ENCODE data around the gene ZNF441. TPM values are rescaled to one million over a fixed set of nuclear protein-coding genes. Genes with fewer than 3 reads are reported as not detected.
"Not testable (repeated sequence)": the region's sequence is repeated elsewhere in the genome, so short reads cannot be mapped to it uniquely, and the experiment has no call there.

Gene ZNF441
- total and polyA plus RNA-seq, 5 donors, result 3.0 to 6.8 (median 6.7) TPM

- Histone ChIP-seq H3K27ac (ENCODE audit: low read length) (peak overlapping the region; percentile 17), H3K4me1 (ENCODE audit: control insufficient read depth, insufficient read depth, low read length) (no peaks in the 10 kb centered on the region), H3K9me3 (ENCODE audit: control insufficient read depth, low read length) (no peaks in the 10 kb centered on the region), H3K4me3 (ENCODE audit: low read length) (peak overlapping the region; percentile 87), H3K27me3 (ENCODE audit: control insufficient read depth, insufficient read depth) (no peaks in the 10 kb centered on the region)
- intact Hi-C loops (cut with DNase I), result no loop called here
- no peak for DNase-seq
- WGBS, result under 1% methylated on average over 6 of the region's 6 CpGs
- ATAC-seq, result peak; percentile 43 to 47
Measured at GRCh38 chr19:11813703-11814028, 46.9 kb downstream of the ZNF441 start.

GRCh38 chr19:11814029-11814699 is 47.4 kb downstream of the ZNF441 start, which contains the start of gene ZNF440:
Gene ZNF440, plus strand, starts transcription at chr19:11814273. Its CDS starts 175 bp downstream, at chr19:11814448.
- Histone ChIP-seq H3K4me3 (ENCODE audit: low read length) (peak within 1 kb of the TSS; percentile 87), H3K9me3 (ENCODE audit: control insufficient read depth, low read length) (no peaks in the 10 kb centered on the region), H3K27ac (ENCODE audit: low read length) (peak within 1 kb of the TSS; percentile 94), H3K27me3 (ENCODE audit: control insufficient read depth, insufficient read depth) (no peaks in the 10 kb centered on the region), H3K4me1 (ENCODE audit: control insufficient read depth, insufficient read depth, low read length) (no peaks in the 10 kb centered on the region)
- intact Hi-C loops (cut with DNase I), result no loop called here
- peak; percentile 96 to 99 (median 99) for DNase-seq
- ATAC-seq, result peak; percentile 100
- WGBS, result under 1% methylated on average over 55 of the region's 55 CpGs

DNA sequence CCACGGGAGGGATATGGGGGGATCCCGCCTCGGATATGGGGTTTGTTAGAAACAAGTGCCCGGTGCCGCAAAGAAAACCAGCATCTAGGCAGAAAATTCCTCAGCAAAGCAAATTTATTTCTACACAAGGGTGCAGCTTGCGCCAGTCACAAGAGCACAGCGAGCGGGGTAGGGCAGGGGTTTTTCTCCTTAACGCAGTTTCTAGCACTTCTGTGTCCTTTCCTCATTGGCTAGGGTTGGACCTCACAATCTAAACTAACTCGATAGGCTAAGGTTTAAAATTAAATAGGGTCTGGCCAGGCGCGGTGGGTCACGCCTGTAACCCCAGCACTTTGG is 47.9 kb downstream of the ZNF441 start:
- DNase-seq (no peak), ATAC-seq (peak; percentile 9 to 48)
- H3K27ac ChIP-seq (ENCODE audit: low read length), result peak overlapping the region; percentile 94
- WGBS, result 10% methylated on average over 13 of the region's 13 CpGs
- H3K4me1 ChIP-seq (ENCODE audit: control insufficient read depth, insufficient read depth, low read length), result no peaks in the 10 kb centered on the region
- H3K27me3 ChIP-seq (ENCODE audit: control insufficient read depth, insufficient read depth), result no peaks in the 10 kb centered on the region
- peak overlapping the region; percentile 87 for H3K4me3 ChIP-seq (ENCODE audit: low read length)
- H3K9me3 ChIP-seq (ENCODE audit: control insufficient read depth, low read length), result no peaks in the 10 kb centered on the region
- intact Hi-C loops (cut with DNase I), result no loop called here

- no peaks in the 10 kb centered on the region for H3K4me1 ChIP-seq (ENCODE audit: control insufficient read depth, insufficient read depth, low read length)
- ATAC-seq (peak in 1 of 2 donors; percentile 35), DNase-seq (no peak)
- 79% methylated on average over 5 of the region's 5 CpGs for WGBS
- H3K9me3 ChIP-seq (ENCODE audit: control insufficient read depth, low read length), result no peaks in the 10 kb centered on the region
- intact Hi-C loops (cut with DNase I), result no loop called here
- no peaks in the 10 kb centered on the region for H3K27me3 ChIP-seq (ENCODE audit: control insufficient read depth, insufficient read depth)
- no peak overlapping the region for H3K27ac ChIP-seq (ENCODE audit: low read length)
- no peak overlapping the region for H3K4me3 ChIP-seq (ENCODE audit: low read length)
Measured at GRCh38 chr19:11821474-11822109, 54.8 kb downstream of the ZNF441 start.

DNA sequence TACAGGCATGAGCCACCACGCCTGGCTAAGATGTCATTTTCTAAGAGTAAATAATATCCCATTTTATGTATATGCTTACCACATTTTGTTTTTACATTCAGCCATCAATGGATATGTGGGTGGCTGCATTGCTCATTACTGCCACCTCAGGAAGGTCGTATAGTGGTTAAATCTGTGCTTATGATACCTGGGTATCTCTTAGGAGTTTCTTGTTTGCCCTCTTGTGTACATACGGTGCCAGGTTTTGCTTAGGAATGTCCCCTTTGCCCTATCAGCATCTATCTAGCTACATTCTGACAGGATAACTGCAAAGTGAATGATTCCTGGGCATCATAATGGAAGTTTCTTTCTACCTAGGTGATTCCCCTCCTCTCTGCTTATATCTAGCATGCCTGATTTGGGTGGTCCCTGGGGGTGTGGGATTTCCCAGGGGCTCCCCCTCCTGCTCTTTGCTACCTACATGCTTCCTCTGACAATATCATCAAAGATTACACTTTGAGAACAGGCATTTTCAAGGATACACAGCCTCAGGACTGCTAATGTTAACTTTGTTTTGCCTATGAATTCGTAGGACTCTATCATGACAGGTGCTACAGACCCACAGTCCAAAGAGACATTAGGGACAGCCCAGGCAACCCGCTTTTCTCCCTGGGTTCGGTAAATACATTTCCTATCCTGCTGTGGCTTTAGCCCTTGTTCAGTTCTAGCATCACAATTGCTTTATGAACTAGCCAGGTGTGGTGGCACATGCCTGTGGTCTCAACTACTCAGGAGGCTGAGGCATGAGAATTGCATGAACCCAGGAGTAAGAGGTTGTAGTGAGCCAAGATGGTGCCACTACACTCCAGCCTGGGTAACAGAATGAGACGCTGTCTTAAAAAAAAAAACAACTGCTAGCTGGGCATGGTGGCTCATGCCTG is 62.4 kb downstream of the ZNF441 start:
- DNase-seq; H3K27me3 ChIP-seq (ENCODE audit: control insufficient read depth, insufficient read depth); H3K27ac ChIP-seq (ENCODE audit: low read length); ATAC-seq; H3K4me1 ChIP-seq (ENCODE audit: control insufficient read depth, insufficient read depth, low read length); intact Hi-C loops (cut with DNase I); H3K9me3 ChIP-seq (ENCODE audit: control insufficient read depth, low read length); H3K4me3 ChIP-seq (ENCODE audit: low read length): not testable (repeated sequence)
- 91% methylated on average over 7 of the region's 7 CpGs for WGBS

GRCh38 chr19:11832253-11832912 is 65.6 kb downstream of the ZNF441 start:
- H3K9me3 ChIP-seq (ENCODE audit: control insufficient read depth, low read length), result peaks cover 5% of the 10 kb centered on the region
- no peak overlapping the region for H3K27ac ChIP-seq (ENCODE audit: low read length)
- 98% methylated on average over 8 of the region's 8 CpGs for WGBS
- H3K4me3 ChIP-seq (ENCODE audit: low read length), result no peak overlapping the region
- intact Hi-C loops (cut with DNase I), result no loop called here
- ATAC-seq, result no peak
- no peaks in the 10 kb centered on the region for H3K4me1 ChIP-seq (ENCODE audit: control insufficient read depth, insufficient read depth, low read length)
- no peak for DNase-seq
- H3K27me3 ChIP-seq (ENCODE audit: control insufficient read depth, insufficient read depth), result no peaks in the 10 kb centered on the region

GRCh38 chr19:11833541-11833940 is 66.7 kb downstream of the ZNF441 start:
- ATAC-seq (no peak), DNase-seq (no peak)
- intact Hi-C loops (cut with DNase I), result no loop called here
- no peaks in the 10 kb centered on the region for H3K4me1 ChIP-seq (ENCODE audit: control insufficient read depth, insufficient read depth, low read length)
- peaks cover 5% of the 10 kb centered on the region for H3K9me3 ChIP-seq (ENCODE audit: control insufficient read depth, low read length)
- WGBS, result over 99% methylated on average over 2 of the region's 2 CpGs
- H3K27ac ChIP-seq (ENCODE audit: low read length), result no peak overlapping the region
- no peak overlapping the region for H3K4me3 ChIP-seq (ENCODE audit: low read length)
- H3K27me3 ChIP-seq (ENCODE audit: control insufficient read depth, insufficient read depth), result no peaks in the 10 kb centered on the region

Other genes with a start within 250 kb of the ZNF441 start
- 100 to 1,000 TPM in 2 of 4 donors, 10 to 100 TPM in 2; 88.1 to 126 (median 105) TPM for gene ECSIT, start 237.9 kb upstream of the ZNF441 start, total RNA-seq
- gene ECSIT, start 237.9 kb upstream of the ZNF441 start, polyA plus RNA-seq, result 133 TPM
- 100 to 1,000 TPM; 150 to 246 (median 173) TPM for gene CNN1, start 228.1 kb upstream of the ZNF441 start, total RNA-seq
- 298 TPM for gene CNN1, start 228.1 kb upstream of the ZNF441 start, polyA plus RNA-seq
- gene ELOF1, start 207.8 kb upstream of the ZNF441 start, total RNA-seq, result 10 to 100 TPM; 35.2 to 47.4 (median 41.0) TPM
- 54.9 TPM for gene ELOF1, start 207.8 kb upstream of the ZNF441 start, polyA plus RNA-seq
- 1 to 10 TPM; 2.9 to 8.4 (median 6.1) TPM for gene ACP5, start 189.4 kb upstream of the ZNF441 start, total RNA-seq
- 3.8 TPM for gene ACP5, start 189.4 kb upstream of the ZNF441 start, polyA plus RNA-seq
- 1 to 10 TPM; 6.4 to 7.3 (median 7.0) TPM for gene ZNF627, start 169.5 kb upstream of the ZNF441 start, total RNA-seq
- gene ZNF627, start 169.5 kb upstream of the ZNF441 start, polyA plus RNA-seq, result 4.2 TPM
- 1 to 10 TPM; 2.6 to 6.0 (median 4.5) TPM for gene ZNF823, start 28.1 kb upstream of the ZNF441 start, total RNA-seq
- 2.2 TPM for gene ZNF823, start 28.1 kb upstream of the ZNF441 start, polyA plus RNA-seq
- gene ZNF491, start 31.5 kb downstream of the ZNF441 start, total RNA-seq, result 1 to 10 TPM; 3.1 to 3.8 (median 3.4) TPM
- gene ZNF491, start 31.5 kb downstream of the ZNF441 start, polyA plus RNA-seq, result 2.2 TPM
- gene ZNF440, start 47.3 kb downstream of the ZNF441 start, total RNA-seq, result 1 to 10 TPM; 4.9 to 7.5 (median 6.2) TPM
- 4.0 TPM for gene ZNF440, start 47.3 kb downstream of the ZNF441 start, polyA plus RNA-seq
- 1 to 10 TPM; 4.7 to 5.5 (median 5.4) TPM for gene ZNF439, start 81.7 kb downstream of the ZNF441 start, total RNA-seq
- 4.7 TPM for gene ZNF439, start 81.7 kb downstream of the ZNF441 start, polyA plus RNA-seq
- 1 to 10 TPM; 4.6 to 6.1 (median 5.8) TPM for gene ZNF69, start 120.8 kb downstream of the ZNF441 start, total RNA-seq
- gene ZNF69, start 120.8 kb downstream of the ZNF441 start, polyA plus RNA-seq, result 3.8 TPM
- gene ZNF700, start 158.1 kb downstream of the ZNF441 start, total RNA-seq, result 1 to 10 TPM; 4.6 to 6.2 (median 5.1) TPM
- gene ZNF700, start 158.1 kb downstream of the ZNF441 start, polyA plus RNA-seq, result 3.3 TPM
- gene ZNF763, start 198.0 kb downstream of the ZNF441 start, total RNA-seq, result 1 to 10 TPM; 1.8 to 5.9 (median 3.7) TPM
- 2.8 TPM for gene ZNF763, start 198.0 kb downstream of the ZNF441 start, polyA plus RNA-seq

All from right cardiac atrium (tissue), 5 donors.